ENCODE measurements around the gene CCDC14. TPM values are rescaled to one million over a fixed set of nuclear protein-coding genes. Genes with fewer than 3 reads are reported as not detected.
"Not testable (repeated sequence)": the region's sequence is repeated elsewhere in the genome, so short reads cannot be mapped to it uniquely, and the experiment has no call there.

The CCDC14 gene
- polyA plus RNA-seq, 3 donors, result 1.1 to 37.2 (median 4.0) TPM

DNA sequence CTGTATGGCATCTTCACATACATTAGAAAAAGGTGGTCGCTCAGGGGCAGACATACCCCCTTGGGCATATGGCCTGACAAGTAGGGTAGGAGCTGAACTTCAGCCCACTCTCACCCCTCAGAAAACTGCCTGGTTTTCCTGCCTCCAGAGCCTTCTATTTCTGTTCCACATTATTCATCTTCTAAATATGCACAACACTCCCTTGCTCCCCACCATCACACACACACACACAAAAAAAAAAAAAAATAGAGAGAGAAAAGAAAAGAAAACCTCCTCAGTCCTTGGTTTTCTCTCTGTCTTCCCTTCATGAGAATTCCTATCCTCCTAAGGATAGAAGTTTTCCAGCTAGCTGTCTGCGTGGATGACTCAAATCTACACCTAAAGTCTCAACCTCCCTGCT lies 36.5 kb upstream of the CCDC14 start:
- Mint-ChIP-seq H3K9me3 (peaks cover 2 to 12% (median 7%) of the 10 kb centered on the region in 7 donors), H3K27me3 (ENCODE audit: low read depth in 3 of 3) (peaks cover 6 to 13% (median 9%) of the 10 kb centered on the region in 3 donors), H3K27ac (no peak overlapping the region), H3K4me3 (no peak overlapping the region), H3K4me1 (no peaks in the 10 kb centered on the region), H3K36me3 (no peaks in the 10 kb centered on the region)
- Histone ChIP-seq H3K4me3 (replicated peaks in 1 of 3; ENCODE audit: low read depth in 2 of 3, low read length in 3 of 3) (no peak overlapping the region), H2AFZ (ENCODE audit: insufficient read depth, low read depth, low read length, poor library complexity, severe bottlenecking) (no peak overlapping the region), H3K4me1 (ENCODE audit: control insufficient read depth in 1 of 2, insufficient read depth in 2 of 2, low read length in 2 of 2) (no peaks in the 10 kb centered on the region), H4K20me1 (ENCODE audit: insufficient read depth, low read length) (no peaks in the 10 kb centered on the region), H3K27ac (ENCODE audit: low read depth in 1 of 2, low read length in 2 of 2) (no peak overlapping the region), H3K4me2 (replicated peaks; ENCODE audit: extremely low read depth, low read length, poor library complexity, severe bottlenecking) (no peak overlapping the region), H3K36me3 (replicated peaks in 1 of 2; ENCODE audit: control insufficient read depth in 1 of 2, insufficient read depth in 2 of 2, low read length in 2 of 2) (no peaks in the 10 kb centered on the region), H3K9me3 (replicated peaks in 1 of 2; ENCODE audit: control insufficient read depth in 1 of 2, insufficient read depth in 1 of 2, low read length in 2 of 2) (no peaks in the 10 kb centered on the region), H3K79me2 (ENCODE audit: insufficient read depth, low read length) (no peaks in the 10 kb centered on the region), H3K27me3 (ENCODE audit: control insufficient read depth in 2 of 2, insufficient read depth in 2 of 2, low read length in 2 of 2) (peaks cover 9 to 22% of the 10 kb centered on the region in 2 donors), H3K9ac (ENCODE audit: insufficient read depth, low read length, poor library complexity, severe bottlenecking) (no peak overlapping the region)
- DNase-seq, result no peak
- TF ChIP-seq, protein P1, sequence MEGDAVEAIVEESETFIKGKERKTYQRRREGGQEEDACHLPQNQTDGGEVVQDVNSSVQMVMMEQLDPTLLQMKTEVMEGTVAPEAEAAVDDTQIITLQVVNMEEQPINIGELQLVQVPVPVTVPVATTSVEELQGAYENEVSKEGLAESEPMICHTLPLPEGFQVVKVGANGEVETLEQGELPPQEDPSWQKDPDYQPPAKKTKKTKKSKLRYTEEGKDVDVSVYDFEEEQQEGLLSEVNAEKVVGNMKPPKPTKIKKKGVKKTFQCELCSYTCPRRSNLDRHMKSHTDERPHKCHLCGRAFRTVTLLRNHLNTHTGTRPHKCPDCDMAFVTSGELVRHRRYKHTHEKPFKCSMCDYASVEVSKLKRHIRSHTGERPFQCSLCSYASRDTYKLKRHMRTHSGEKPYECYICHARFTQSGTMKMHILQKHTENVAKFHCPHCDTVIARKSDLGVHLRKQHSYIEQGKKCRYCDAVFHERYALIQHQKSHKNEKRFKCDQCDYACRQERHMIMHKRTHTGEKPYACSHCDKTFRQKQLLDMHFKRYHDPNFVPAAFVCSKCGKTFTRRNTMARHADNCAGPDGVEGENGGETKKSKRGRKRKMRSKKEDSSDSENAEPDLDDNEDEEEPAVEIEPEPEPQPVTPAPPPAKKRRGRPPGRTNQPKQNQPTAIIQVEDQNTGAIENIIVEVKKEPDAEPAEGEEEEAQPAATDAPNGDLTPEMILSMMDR (IDR thresholded peaks at IDR 0.05), result no peak
- WGBS (ENCODE audit: insufficient coverage), result no CpG with 5 or more reads among the region's 2 CpGs
- intact Hi-C loops (cut with micrococcal nuclease), result no loop called here

GRCh38 chr3:123993818-123994217 lies 32.8 kb upstream of the CCDC14 start:
- Histone ChIP-seq H3K9ac (ENCODE audit: insufficient read depth, low read length, poor library complexity, severe bottlenecking) (no peak overlapping the region), H3K36me3 (replicated peaks in 1 of 2; ENCODE audit: control insufficient read depth in 1 of 2, insufficient read depth in 2 of 2, low read length in 2 of 2) (no peaks in the 10 kb centered on the region), H3K4me3 (replicated peaks in 1 of 3; ENCODE audit: low read depth in 2 of 3, low read length in 3 of 3) (no peak overlapping the region), H2AFZ (ENCODE audit: insufficient read depth, low read depth, low read length, poor library complexity, severe bottlenecking) (no peak overlapping the region), H3K9me3 (replicated peaks in 1 of 2; ENCODE audit: control insufficient read depth in 1 of 2, insufficient read depth in 1 of 2, low read length in 2 of 2) (no peaks in the 10 kb centered on the region), H4K20me1 (ENCODE audit: insufficient read depth, low read length) (no peaks in the 10 kb centered on the region), H3K27ac (ENCODE audit: low read depth in 1 of 2, low read length in 2 of 2) (no peak overlapping the region), H3K27me3 (ENCODE audit: control insufficient read depth in 2 of 2, insufficient read depth in 2 of 2, low read length in 2 of 2) (peaks cover 27 to 39% of the 10 kb centered on the region in 2 donors), H3K4me1 (ENCODE audit: control insufficient read depth in 1 of 2, insufficient read depth in 2 of 2, low read length in 2 of 2) (no peaks in the 10 kb centered on the region), H3K4me2 (replicated peaks; ENCODE audit: extremely low read depth, low read length, poor library complexity, severe bottlenecking) (no peak overlapping the region), H3K79me2 (ENCODE audit: insufficient read depth, low read length) (no peaks in the 10 kb centered on the region)
- Mint-ChIP-seq H3K9me3 (peaks cover 2 to 12% (median 7%) of the 10 kb centered on the region in 7 donors), H3K4me1 (peaks cover 2% of the 10 kb centered on the region), H3K36me3 (no peaks in the 10 kb centered on the region), H3K27ac (no peak overlapping the region), H3K4me3 (no peak overlapping the region), H3K27me3 (ENCODE audit: low read depth in 3 of 3) (peaks cover 20 to 29% (median 24%) of the 10 kb centered on the region in 3 donors)
- DNase-seq, result no peak
- TF ChIP-seq, protein P1 (IDR thresholded peaks at IDR 0.05), result no peak
- intact Hi-C loops (cut with micrococcal nuclease), result no loop called here
- WGBS (ENCODE audit: insufficient coverage), result no CpG with 5 or more reads among the region's 1 CpG

DNA sequence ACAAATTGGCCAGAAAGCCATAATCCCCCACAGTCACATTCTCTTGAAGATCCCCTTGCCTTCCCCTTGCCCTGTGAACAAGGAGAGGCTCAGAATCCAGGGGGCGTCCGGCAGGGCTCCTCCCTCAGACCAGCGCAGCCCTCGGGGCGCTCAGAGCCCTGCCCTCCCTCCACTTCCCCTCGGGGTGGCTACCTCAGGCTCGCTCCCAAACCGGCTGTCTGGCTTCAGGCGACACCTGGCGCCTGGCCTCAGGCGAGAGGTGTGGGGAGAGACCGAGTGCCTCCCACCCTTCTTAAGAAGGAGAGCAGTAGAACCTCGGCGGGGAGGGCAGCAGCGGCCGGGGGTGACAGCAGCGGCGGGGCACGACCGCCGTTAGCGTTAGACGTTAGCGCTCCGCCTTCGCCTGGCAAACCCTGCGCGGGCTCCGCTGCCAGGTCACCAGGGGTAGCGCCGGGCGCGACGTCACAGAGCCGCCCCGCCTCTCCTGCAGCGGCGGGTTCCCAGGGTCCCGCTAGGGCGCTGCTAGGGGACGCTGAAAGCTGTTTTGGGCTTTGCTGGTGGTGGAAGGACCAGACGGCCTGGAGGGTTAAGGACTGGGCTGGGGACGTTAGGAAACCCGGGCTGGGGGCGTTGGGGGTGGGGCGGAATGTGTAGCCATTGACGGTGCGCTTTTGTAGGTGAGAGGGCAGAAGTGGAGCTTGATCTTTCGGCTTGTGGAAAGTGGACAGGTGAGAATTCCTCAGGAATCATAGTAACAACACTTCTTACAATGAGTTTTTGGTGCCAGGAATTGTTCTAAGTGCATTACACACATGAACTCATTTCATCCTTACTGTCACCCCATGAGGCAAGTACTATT lies 30.9 kb upstream of the CCDC14 start, which contains the start of gene ROPN1:
TSS of gene ROPN1 (minus strand) at position 395 of the 859 bp plus-strand sequence. CDS start 11,643 bp downstream, outside the sequence.
- H2AFZ ChIP-seq (ENCODE audit: insufficient read depth, low read depth, low read length, poor library complexity, severe bottlenecking); H3K9me3 ChIP-seq (replicated peaks in 1 of 2; ENCODE audit: control insufficient read depth in 1 of 2, insufficient read depth in 1 of 2, low read length in 2 of 2); H3K4me3 ChIP-seq (replicated peaks in 1 of 3; ENCODE audit: low read depth in 2 of 3, low read length in 3 of 3); H3K27ac ChIP-seq (ENCODE audit: low read depth in 1 of 2, low read length in 2 of 2); H3K36me3 ChIP-seq (replicated peaks in 1 of 2; ENCODE audit: control insufficient read depth in 1 of 2, insufficient read depth in 2 of 2, low read length in 2 of 2); H3K4me1 Mint-ChIP-seq; intact Hi-C loops (cut with micrococcal nuclease); H3K4me1 ChIP-seq (ENCODE audit: control insufficient read depth in 1 of 2, insufficient read depth in 2 of 2, low read length in 2 of 2); H3K4me2 ChIP-seq (replicated peaks; ENCODE audit: extremely low read depth, low read length, poor library complexity, severe bottlenecking); H3K79me2 ChIP-seq (ENCODE audit: insufficient read depth, low read length); H3K9me3 Mint-ChIP-seq; DNase-seq; H3K36me3 Mint-ChIP-seq; H4K20me1 ChIP-seq (ENCODE audit: insufficient read depth, low read length); H3K9ac ChIP-seq (ENCODE audit: insufficient read depth, low read length, poor library complexity, severe bottlenecking): not testable (repeated sequence)
- no CpG with 5 or more reads among the region's 49 CpGs for WGBS (ENCODE audit: insufficient coverage)
- Mint-ChIP-seq H3K27ac (peak within 1 kb of the TSS in 1 of 7 donors; percentile 58), H3K27me3 (ENCODE audit: low read depth in 3 of 3) (peaks cover 25 to 38% (median 32%) of the 10 kb centered on the region in 3 donors), H3K4me3 (peak within 1 kb of the TSS; percentile 55 to 73)
- peaks cover 37 to 39% of the 10 kb centered on the region in 2 donors for H3K27me3 ChIP-seq (ENCODE audit: control insufficient read depth in 2 of 2, insufficient read depth in 2 of 2, low read length in 2 of 2)

Data from CD14-positive monocyte (primary cell).